ENCODE results near the gene CSE1L.

DNA sequence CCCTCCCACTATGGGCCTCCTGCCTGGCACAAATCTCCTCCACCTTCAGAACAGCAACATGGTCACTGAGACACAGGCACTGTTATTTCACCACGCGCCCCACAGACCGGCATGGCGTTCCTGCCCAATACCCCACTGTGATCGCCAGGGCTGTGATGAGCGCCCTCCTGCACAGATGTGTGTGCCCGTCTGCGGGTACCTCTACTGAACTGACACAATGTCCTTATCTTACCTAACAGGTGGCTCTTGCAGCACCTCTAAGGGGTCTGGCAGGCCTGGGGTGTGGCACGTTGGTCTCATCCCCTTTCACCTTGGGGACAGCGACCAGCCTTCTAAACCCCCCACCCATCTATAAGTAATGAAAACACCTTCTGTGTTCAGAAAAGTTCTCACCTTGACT, 77.9 kb downstream of the CSE1L start:
- TF ChIP-seq PKNOX1 (IDR thresholded peaks at IDR 0.05) (no peak), ZNF384 (IDR thresholded peaks at IDR 0.05) (no peak), BHLHE40 (IDR thresholded peaks at IDR 0.05; ENCODE audit: borderline replicate concordance) (no peak), NFRKB (IDR thresholded peaks at IDR 0.05) (no peak), TARDBP (IDR thresholded peaks at IDR 0.05) (no peak), ARNT (IDR thresholded peaks at IDR 0.05) (no peak), FOXK2 (IDR thresholded peaks at IDR 0.05) (no peak)

Measured in HEK293T (cell line).